Esophagus muscularis mucosa (tissue), 4 donors: ENCODE data around the gene PDE12.

ENCODE experiments used
- EP300 ChIP-seq: sonication (generic); formaldehyde crosslinking; IDR thresholded peaks from one replicate; pipeline ENCODE4 v1.6.1; 2017; ENCODE audit warnings: antibody characterized with exemption
- POLR2A ChIP-seq: fragments of 450-650 bp; IDR thresholded peaks from one replicate; pipeline ENCODE4 v1.6.1; 2017; ENCODE audit warnings: antibody characterized with exemption, moderate library complexity, mild to moderate bottlenecking, low read depth
- TF ChIP-seq, protein P1 (sequence below), 3 experiments: fragments of 200-600 bp in 2 of 3; fragments of 450-650 bp in 1 of 3; sonication (generic) in 2 of 3; IDR thresholded peaks; one replicate each; pipeline ENCODE4 v1.5.1; 2017 to 2019; ENCODE audit warnings: antibody characterized with exemption in 3 of 3, mild to moderate bottlenecking in 2 of 3, moderate library complexity in 1 of 3

DNA sequence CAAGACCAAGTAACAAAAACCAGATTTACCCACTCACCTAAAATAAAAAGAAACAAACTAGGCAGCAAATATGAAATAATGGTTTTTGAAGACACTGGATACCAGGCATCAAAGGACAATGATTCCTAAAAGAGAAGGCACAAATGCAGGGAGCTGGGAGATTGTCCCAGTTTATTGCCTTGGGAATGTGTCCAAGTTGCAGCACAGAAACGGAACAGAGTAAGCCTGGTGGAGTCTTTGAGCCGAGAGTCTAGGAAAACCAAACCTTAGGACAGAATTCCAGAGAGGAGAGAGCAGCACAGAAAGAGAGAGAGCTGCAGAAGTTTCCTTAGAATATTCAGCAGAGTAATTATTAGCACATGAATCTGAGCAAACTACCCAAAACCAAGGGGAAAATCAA, 48.9 kb downstream of the PDE12 start:
- TF ChIP-seq EP300 (no peak), POLR2A (no peak)
- TF ChIP-seq, protein P1, sequence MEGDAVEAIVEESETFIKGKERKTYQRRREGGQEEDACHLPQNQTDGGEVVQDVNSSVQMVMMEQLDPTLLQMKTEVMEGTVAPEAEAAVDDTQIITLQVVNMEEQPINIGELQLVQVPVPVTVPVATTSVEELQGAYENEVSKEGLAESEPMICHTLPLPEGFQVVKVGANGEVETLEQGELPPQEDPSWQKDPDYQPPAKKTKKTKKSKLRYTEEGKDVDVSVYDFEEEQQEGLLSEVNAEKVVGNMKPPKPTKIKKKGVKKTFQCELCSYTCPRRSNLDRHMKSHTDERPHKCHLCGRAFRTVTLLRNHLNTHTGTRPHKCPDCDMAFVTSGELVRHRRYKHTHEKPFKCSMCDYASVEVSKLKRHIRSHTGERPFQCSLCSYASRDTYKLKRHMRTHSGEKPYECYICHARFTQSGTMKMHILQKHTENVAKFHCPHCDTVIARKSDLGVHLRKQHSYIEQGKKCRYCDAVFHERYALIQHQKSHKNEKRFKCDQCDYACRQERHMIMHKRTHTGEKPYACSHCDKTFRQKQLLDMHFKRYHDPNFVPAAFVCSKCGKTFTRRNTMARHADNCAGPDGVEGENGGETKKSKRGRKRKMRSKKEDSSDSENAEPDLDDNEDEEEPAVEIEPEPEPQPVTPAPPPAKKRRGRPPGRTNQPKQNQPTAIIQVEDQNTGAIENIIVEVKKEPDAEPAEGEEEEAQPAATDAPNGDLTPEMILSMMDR (IDR thresholded peaks at IDR 0.05): no peak
